Dermis blood vessel endothelial cell (primary cell): ENCODE data around the gene ANKRD10. TPM values are rescaled to one million over a fixed set of nuclear protein-coding genes. Genes with fewer than 3 reads are reported as not detected.

ENCODE experiments used
- DNase-seq: peaks from one replicate; pipeline ENCODE4 v3.0.0; 2010
- total RNA-seq: library from RNA; depleted of rRNA; stranded (reverse); fragments of >200 nt; gene quantifications from 2 replicates; pipeline ENCODE4 v1.2.3, GENCODE V29; 2014

Gene ANKRD10
- total RNA-seq, 1 donor from 2014 or later = 92.2 TPM

DNA sequence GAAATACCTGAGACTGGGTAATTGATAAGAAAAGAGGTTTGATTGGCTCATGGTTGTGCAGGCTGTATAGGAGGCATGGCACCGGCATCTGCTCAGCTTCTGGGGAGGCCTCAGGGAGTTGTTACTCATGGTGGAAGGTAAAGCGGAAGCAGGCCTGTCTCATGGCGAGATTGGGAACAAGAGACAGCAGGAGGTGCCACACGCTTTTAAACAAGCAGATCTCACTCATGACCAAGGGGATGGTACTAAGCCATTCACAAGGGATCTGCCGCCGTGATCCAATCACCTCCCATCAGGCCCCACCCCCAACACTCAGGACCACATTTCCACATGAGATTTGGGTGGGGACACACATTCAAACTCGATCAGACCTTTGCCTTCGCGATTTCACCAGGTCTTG, 86.2 kb downstream of the ANKRD10 start:
- DNase-seq = no peak

Other genes with a start within 250 kb of the ANKRD10 start
- gene CARS2, start 209.0 kb downstream of the ANKRD10 start, total RNA-seq = 47.6 and 64.1 TPM in 2 replicates
- 14.3 and 18.0 TPM in 2 replicates for gene ING1, start 201.4 kb downstream of the ANKRD10 start, total RNA-seq
- gene ARHGEF7, start 200.2 kb upstream of the ANKRD10 start, total RNA-seq = 278 and 307 TPM in 2 replicates